Neural cell (in vitro differentiated cells): ENCODE measurements around the gene MYO7A. TPM values are rescaled to one million over a fixed set of nuclear protein-coding genes. Genes with fewer than 3 reads are reported as not detected.

Source experiments
- H2AFZ ChIP-seq: fragments of 200-600, 300-800 bp; sonication (generic), shearing (Covaris generic); 2 replicates; pipeline ENCODE4 v1.6.0; 2014; ENCODE audit warnings: low read depth, mild to moderate bottlenecking, antibody characterized with exemption, low read length, moderate library complexity
- H3F3A ChIP-seq: fragments of 200-600 bp; shearing (Covaris generic); 2 replicates; pipeline ENCODE4 v1.6.1; 2016; ENCODE audit warnings: mild to moderate bottlenecking, moderate library complexity, mixed read lengths, antibody characterized with exemption, low read length; ENCODE audit not compliant: insufficient read depth, poor library complexity, severe bottlenecking
- H3K27ac ChIP-seq: fragments of 200-600, 300-800 bp; sonication (generic), shearing (Covaris generic); 2 replicates; pipeline ENCODE4 v1.5.1; 2014; ENCODE audit warnings: mild to moderate bottlenecking, low read length, moderate library complexity
- H3K27me3 ChIP-seq: fragments of 300-800, 200-600 bp; sonication (generic), shearing (Covaris generic); 2 replicates; pipeline ENCODE4 v1.6.0; 2014; ENCODE audit warnings: mild to moderate bottlenecking, low read depth, low read length, moderate library complexity; ENCODE audit not compliant: insufficient read depth
- H3K36me3 ChIP-seq: fragments of 300-800, 200-600 bp; sonication (generic), shearing (Covaris generic); 2 replicates; pipeline ENCODE4 v1.5.1; 2014; ENCODE audit warnings: mild to moderate bottlenecking, antibody characterized with exemption, low read length, moderate library complexity; ENCODE audit not compliant: insufficient read depth
- H3K4me2 ChIP-seq: fragments of 300-800, 200-600 bp; sonication (generic), shearing (Covaris generic); 2 replicates; pipeline ENCODE4 v1.6.0; 2014; ENCODE audit warnings: mild to moderate bottlenecking, low read length
- H3K4me3 ChIP-seq: fragments of 300-800, 200-600 bp; sonication (generic), shearing (Covaris generic); 2 replicates; pipeline ENCODE4 v1.5.1; 2014; ENCODE audit warnings: mild to moderate bottlenecking, low read length, moderate library complexity
- H3K79me2 ChIP-seq: fragments of 200-600 bp; shearing (Covaris generic); replicated peaks from 2 replicates; pipeline ENCODE4 v1.6.0; 2014; ENCODE audit warnings: mild to moderate bottlenecking, low read length, moderate library complexity; ENCODE audit not compliant: insufficient read depth
- H3K9ac ChIP-seq: fragments of 300-800, 200-600 bp; sonication (generic), shearing (Covaris generic); 2 replicates; pipeline ENCODE4 v1.6.1; 2016; ENCODE audit warnings: mild to moderate bottlenecking, low read length, mixed read lengths
- H3K9me2 ChIP-seq: fragments of 200-600 bp; shearing (Covaris generic); 2 replicates; pipeline ENCODE4 v1.6.1; 2016; ENCODE audit warnings: mild to moderate bottlenecking, low read length, mixed read lengths; ENCODE audit not compliant: insufficient read depth
- H3K9me3 ChIP-seq: fragments of 200-600, 300-800 bp; sonication (generic), shearing (Covaris generic); 2 replicates; pipeline ENCODE4 v1.6.1; 2016; ENCODE audit warnings: mild to moderate bottlenecking, mixed run types, low read length, moderate library complexity, mixed read lengths
- H4K20me1 ChIP-seq: fragments of 200-600 bp; shearing (Covaris generic); 2 replicates; pipeline ENCODE4 v1.6.1; 2016; ENCODE audit warnings: mild to moderate bottlenecking, mixed run types; ENCODE audit not compliant: insufficient read depth
- EP300 ChIP-seq: fragments of 450-650 bp; conservative IDR thresholded peaks from 2 replicates; pipeline ENCODE4 v1.6.1; 2014; ENCODE audit warnings: antibody characterized with exemption, mild to moderate bottlenecking, moderate library complexity; ENCODE audit not compliant: poor library complexity, severe bottlenecking
- EZH2 ChIP-seq: fragments of 200-600, 300-800 bp; shearing (Covaris generic), sonication (generic); IDR thresholded peaks from 2 replicates; pipeline ENCODE4 v1.6.1; 2014; ENCODE audit warnings: antibody characterized with exemption, low read length, borderline replicate concordance, mild to moderate bottlenecking; ENCODE audit not compliant: insufficient read depth, poor library complexity, severe bottlenecking
- MXI1 ChIP-seq: fragments of 450-650 bp; conservative IDR thresholded peaks from 2 replicates; pipeline ENCODE4 v1.6.1; 2014; ENCODE audit warnings: antibody characterized with exemption, mild to moderate bottlenecking; ENCODE audit not compliant: poor library complexity, severe bottlenecking
- POLR2AphosphoS5 ChIP-seq: IDR thresholded peaks from 2 replicates; pipeline ENCODE4 v1.6.1; 2012
- RAD21 ChIP-seq: fragments of 450-650 bp; conservative IDR thresholded peaks from 2 replicates; pipeline ENCODE4 v1.6.1; 2014; ENCODE audit warnings: antibody characterized with exemption, mild to moderate bottlenecking, moderate library complexity
- SMC3 ChIP-seq: fragments of 450-650 bp; conservative IDR thresholded peaks from 2 replicates; pipeline ENCODE4 v1.6.1; 2014; ENCODE audit warnings: antibody characterized with exemption, mild to moderate bottlenecking, moderate library complexity; ENCODE audit not compliant: poor library complexity
- TAF1 ChIP-seq: IDR thresholded peaks from 2 replicates; pipeline ENCODE4 v1.6.1; 2012; ENCODE audit warnings: low read depth
- polyA plus RNA-seq: library from polyadenylated mRNA; depleted of rRNA; stranded (reverse); fragments of >200 nt; gene quantifications from 2 replicates; pipeline ENCODE4 v1.2.3, GENCODE V29; 2014
- TF ChIP-seq, protein P1 (sequence below): IDR thresholded peaks from 2 replicates; pipeline ENCODE4 v1.6.1; 2012; ENCODE audit warnings: borderline replicate concordance
- TF ChIP-seq, protein P2 (sequence below): fragments of 450-650 bp; IDR thresholded peaks from 2 replicates; pipeline ENCODE4 v1.5.1; 2014; ENCODE audit warnings: antibody characterized with exemption, mild to moderate bottlenecking, moderate library complexity; ENCODE audit not compliant: poor library complexity, severe bottlenecking

MYO7A gene
- polyA plus RNA-seq, 1 donor from 2014 or later = 0.61 TPM

DNA sequence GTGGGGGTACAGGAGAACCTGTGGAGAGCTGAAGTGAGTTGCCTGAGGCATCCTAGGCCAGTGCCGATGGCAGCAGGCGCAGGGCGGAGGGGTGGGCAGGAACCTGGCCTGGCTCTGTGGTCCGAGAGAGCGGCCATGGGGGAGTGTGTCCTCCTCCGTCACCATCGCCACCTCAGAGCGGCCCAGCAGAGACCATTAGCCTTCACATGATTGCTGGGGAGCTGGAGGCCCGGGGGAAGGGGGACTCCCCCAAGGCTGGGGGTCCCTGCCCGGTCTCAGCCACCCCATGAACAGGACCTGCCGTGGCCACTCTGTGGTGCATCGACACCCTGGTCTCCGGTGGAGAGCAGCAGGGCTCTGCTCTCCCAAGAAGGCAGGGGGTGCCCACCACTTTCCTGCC lies 21.3 kb upstream of the MYO7A start:
- H3K4me3 ChIP-seq = no peak overlapping the region
- H3K9me2 ChIP-seq = no peaks in the 10 kb centered on the region
- no peak for TF ChIP-seq EZH2
- no peaks in the 10 kb centered on the region for H3F3A ChIP-seq
- no peaks in the 10 kb centered on the region for H3K79me2 ChIP-seq
- H4K20me1 ChIP-seq = no peaks in the 10 kb centered on the region
- H3K27me3 ChIP-seq = no peaks in the 10 kb centered on the region
- no peak overlapping the region for H3K9ac ChIP-seq
- H3K27ac ChIP-seq = no peak overlapping the region
- H2AFZ ChIP-seq = no peak overlapping the region
- H3K36me3 ChIP-seq = no peaks in the 10 kb centered on the region
- no peaks in the 10 kb centered on the region for H3K9me3 ChIP-seq
- H3K4me2 ChIP-seq = no peak overlapping the region

- H3K4me3 ChIP-seq = no peak overlapping the region
- H3K79me2 ChIP-seq = no peaks in the 10 kb centered on the region
- no peak overlapping the region for H3K9ac ChIP-seq
- no peak overlapping the region for H3K27ac ChIP-seq
- no peaks in the 10 kb centered on the region for H3K9me3 ChIP-seq
- no peaks in the 10 kb centered on the region for H3K36me3 ChIP-seq
- H3K4me2 ChIP-seq = no peak overlapping the region
- no peaks in the 10 kb centered on the region for H3K27me3 ChIP-seq
- H4K20me1 ChIP-seq = no peaks in the 10 kb centered on the region
- TF ChIP-seq SMC3 = no peak
- TF ChIP-seq EZH2 = no peak
- no peak for TF ChIP-seq RAD21
- no peak for TF ChIP-seq POLR2AphosphoS5
- TF ChIP-seq MXI1 = no peak
- TF ChIP-seq EP300 = no peak
- no peak for TF ChIP-seq TAF1
- TF ChIP-seq, protein P1, sequence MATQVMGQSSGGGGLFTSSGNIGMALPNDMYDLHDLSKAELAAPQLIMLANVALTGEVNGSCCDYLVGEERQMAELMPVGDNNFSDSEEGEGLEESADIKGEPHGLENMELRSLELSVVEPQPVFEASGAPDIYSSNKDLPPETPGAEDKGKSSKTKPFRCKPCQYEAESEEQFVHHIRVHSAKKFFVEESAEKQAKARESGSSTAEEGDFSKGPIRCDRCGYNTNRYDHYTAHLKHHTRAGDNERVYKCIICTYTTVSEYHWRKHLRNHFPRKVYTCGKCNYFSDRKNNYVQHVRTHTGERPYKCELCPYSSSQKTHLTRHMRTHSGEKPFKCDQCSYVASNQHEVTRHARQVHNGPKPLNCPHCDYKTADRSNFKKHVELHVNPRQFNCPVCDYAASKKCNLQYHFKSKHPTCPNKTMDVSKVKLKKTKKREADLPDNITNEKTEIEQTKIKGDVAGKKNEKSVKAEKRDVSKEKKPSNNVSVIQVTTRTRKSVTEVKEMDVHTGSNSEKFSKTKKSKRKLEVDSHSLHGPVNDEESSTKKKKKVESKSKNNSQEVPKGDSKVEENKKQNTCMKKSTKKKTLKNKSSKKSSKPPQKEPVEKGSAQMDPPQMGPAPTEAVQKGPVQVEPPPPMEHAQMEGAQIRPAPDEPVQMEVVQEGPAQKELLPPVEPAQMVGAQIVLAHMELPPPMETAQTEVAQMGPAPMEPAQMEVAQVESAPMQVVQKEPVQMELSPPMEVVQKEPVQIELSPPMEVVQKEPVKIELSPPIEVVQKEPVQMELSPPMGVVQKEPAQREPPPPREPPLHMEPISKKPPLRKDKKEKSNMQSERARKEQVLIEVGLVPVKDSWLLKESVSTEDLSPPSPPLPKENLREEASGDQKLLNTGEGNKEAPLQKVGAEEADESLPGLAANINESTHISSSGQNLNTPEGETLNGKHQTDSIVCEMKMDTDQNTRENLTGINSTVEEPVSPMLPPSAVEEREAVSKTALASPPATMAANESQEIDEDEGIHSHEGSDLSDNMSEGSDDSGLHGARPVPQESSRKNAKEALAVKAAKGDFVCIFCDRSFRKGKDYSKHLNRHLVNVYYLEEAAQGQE = no peak
- TF ChIP-seq, protein P2, sequence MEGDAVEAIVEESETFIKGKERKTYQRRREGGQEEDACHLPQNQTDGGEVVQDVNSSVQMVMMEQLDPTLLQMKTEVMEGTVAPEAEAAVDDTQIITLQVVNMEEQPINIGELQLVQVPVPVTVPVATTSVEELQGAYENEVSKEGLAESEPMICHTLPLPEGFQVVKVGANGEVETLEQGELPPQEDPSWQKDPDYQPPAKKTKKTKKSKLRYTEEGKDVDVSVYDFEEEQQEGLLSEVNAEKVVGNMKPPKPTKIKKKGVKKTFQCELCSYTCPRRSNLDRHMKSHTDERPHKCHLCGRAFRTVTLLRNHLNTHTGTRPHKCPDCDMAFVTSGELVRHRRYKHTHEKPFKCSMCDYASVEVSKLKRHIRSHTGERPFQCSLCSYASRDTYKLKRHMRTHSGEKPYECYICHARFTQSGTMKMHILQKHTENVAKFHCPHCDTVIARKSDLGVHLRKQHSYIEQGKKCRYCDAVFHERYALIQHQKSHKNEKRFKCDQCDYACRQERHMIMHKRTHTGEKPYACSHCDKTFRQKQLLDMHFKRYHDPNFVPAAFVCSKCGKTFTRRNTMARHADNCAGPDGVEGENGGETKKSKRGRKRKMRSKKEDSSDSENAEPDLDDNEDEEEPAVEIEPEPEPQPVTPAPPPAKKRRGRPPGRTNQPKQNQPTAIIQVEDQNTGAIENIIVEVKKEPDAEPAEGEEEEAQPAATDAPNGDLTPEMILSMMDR = no peak
- no peaks in the 10 kb centered on the region for H3F3A ChIP-seq
- no peak overlapping the region for H2AFZ ChIP-seq
- H3K9me2 ChIP-seq = no peaks in the 10 kb centered on the region
Measured at GRCh38 chr11:77107950-77108349, 20.1 kb upstream of the MYO7A start.

DNA sequence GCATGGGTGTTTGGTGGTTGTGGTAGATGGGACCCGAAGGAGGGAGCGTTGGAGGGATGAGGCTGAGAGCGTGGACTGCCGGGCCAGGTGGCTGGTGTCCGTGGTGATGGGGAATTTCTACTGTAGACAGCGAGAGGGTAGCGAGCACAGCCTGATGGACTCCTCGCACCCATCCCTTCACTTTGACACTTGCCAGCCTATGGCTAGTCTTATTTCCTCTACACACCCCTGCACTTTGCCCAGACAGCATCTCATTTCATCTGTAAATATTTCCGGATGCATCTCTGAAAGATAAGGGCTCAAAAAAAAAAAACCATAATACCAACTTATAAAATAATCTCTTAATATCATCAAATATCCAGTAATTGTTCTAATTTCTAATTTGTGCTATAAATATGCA lies 19.6 kb upstream of the MYO7A start:
- Histone ChIP-seq H3K9me3 (no peaks in the 10 kb centered on the region), H3K27me3 (no peaks in the 10 kb centered on the region), H3K9ac (no peak overlapping the region), H3K79me2 (no peaks in the 10 kb centered on the region), H3K4me2 (no peak overlapping the region), H3K9me2 (no peaks in the 10 kb centered on the region), H2AFZ (no peak overlapping the region), H3F3A (no peaks in the 10 kb centered on the region), H3K27ac (no peak overlapping the region), H4K20me1 (no peaks in the 10 kb centered on the region), H3K36me3 (no peaks in the 10 kb centered on the region), H3K4me3 (no peak overlapping the region)
- TF ChIP-seq EZH2 (no peak), RAD21 (no peak), SMC3 (no peak), MXI1 (no peak), EP300 (no peak), TAF1 (no peak), POLR2AphosphoS5 (no peak)
- TF ChIP-seq, protein P2 = no peak
- TF ChIP-seq, protein P1 = no peak
